MM.1S (cell line): ENCODE measurements around the gene DDX10.

ENCODE experiments used
- CTCF ChIP-seq: fragments of 300-600 bp; sonication (generic); IDR thresholded peaks from 2 replicates; pipeline ENCODE4 v1.5.1; 2016; ENCODE audit warnings: antibody characterized with exemption, low read length, mixed read lengths
- EZH2 ChIP-seq: fragments of 300-600 bp; sonication (generic); optimal IDR thresholded peaks from 2 replicates; pipeline ENCODE3; 2017; ENCODE audit warnings: low read depth, mild to moderate bottlenecking, antibody characterized with exemption, low read length, mixed read lengths

GRCh38 chr11:108669711-108670110, 4.8 kb downstream of the DDX10 start:
- TF ChIP-seq CTCF (no peak), EZH2 (no peak)
